Ureter (tissue), 1 donor: Measurements from ENCODE around the gene GUK1. TPM values are rescaled to one million over a fixed set of nuclear protein-coding genes. Genes with fewer than 3 reads are reported as not detected.
"Not testable (repeated sequence)": the region's sequence is repeated elsewhere in the genome, so short reads cannot be mapped to it uniquely, and the experiment has no call there.

Experiments
- DNase-seq: peaks from one replicate; pipeline ENCODE4 v3.0.0-alpha.2; 2020; ENCODE audit warnings: low spot score
- total RNA-seq: library from RNA; stranded (reverse); gene quantifications from one replicate; pipeline ENCODE4 v1.2.4, GENCODE V29; 2023
- donor health status: DM: yes; HTN: yes; CAD: no.

The GUK1 gene
- total RNA-seq, 1 donor from 2014 or later, result 182 TPM

DNA sequence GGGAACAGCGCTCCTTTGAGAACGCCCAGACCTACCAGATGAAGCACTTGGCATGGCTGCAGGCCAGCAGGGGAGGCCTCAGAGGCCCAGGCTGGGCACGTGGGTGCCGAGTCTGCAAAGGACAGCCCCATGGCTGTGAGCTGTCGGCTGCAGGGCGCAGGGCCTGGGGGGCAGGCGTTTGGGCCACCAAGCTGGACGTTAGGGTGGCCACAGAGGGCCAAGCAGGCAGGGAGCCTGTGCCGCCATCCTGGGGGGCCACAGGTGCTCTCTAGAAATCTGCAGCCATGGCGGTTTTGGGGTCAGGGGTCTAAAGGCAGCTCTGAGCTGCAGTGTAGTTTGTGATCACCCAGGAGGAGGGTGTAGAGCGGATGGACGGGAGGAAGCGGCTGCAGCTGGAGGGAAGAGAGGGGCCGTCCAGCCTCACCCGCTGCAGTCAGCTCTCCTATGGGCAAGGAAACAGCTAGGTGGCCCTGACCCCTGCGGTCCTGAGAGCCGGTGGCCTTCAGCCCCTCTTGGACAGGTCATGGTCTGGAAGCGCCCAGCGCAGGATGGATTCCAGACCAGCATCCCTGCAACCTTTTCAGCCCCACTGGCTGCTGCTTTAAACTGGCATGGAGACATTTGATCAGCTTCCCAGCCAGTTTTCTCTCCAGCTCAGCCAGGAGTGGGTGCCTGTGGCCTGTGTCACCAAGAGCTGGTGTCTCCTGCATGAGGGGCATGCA, 36.5 kb downstream of the GUK1 start:
- DNase-seq, result no peak

GRCh38 chr1:228177183-228177475, 37.0 kb downstream of the GUK1 start:
- DNase-seq, result no peak

DNA sequence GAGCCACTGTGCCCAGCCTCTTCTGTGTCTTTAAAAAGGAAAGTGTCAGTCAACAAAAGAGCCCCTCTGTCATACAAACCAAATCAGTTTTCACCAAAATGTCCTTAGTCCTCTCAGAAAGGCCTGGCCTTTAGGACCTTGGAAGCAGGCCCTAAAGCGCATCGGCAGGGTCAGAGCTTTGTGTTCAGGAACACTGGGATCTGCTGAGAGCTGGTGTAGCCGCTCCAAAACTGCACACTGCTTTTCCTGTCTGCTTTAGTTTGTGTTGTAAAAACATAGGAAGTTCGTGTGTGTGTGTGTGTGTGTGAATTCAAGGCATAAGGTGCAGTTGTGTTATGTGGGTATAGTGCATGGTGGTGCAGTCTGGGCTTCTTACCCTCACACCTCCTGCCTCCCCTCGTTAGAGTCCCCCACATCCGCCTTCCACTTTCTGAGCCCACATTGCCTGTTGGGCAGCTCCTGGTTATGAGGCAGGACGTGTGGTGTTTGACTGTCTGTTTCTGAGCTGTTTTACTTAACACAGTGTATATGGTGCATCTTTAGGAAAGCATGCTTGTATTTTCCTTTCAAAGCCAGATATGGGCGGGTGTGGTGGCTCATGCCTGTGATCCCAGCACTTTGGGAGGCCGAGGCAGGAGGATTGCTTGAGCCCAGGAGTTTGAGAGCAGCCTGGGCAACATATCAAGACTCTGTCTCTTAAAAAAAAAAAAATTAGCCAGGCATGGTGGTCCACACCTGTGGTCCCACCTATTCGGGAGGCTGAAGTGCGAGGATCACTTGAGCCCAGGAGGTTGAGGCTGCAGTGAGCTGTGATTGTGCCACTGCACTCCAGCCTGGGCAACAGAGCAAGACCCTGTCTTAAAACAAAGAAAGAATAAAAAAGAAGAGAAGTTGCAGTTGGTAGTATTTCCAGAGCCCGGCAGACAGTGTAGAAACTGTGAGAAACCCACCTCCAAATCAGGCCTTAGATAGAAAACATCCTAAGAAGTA, 37.9 kb downstream of the GUK1 start:
- DNase-seq, result no peak

DNA sequence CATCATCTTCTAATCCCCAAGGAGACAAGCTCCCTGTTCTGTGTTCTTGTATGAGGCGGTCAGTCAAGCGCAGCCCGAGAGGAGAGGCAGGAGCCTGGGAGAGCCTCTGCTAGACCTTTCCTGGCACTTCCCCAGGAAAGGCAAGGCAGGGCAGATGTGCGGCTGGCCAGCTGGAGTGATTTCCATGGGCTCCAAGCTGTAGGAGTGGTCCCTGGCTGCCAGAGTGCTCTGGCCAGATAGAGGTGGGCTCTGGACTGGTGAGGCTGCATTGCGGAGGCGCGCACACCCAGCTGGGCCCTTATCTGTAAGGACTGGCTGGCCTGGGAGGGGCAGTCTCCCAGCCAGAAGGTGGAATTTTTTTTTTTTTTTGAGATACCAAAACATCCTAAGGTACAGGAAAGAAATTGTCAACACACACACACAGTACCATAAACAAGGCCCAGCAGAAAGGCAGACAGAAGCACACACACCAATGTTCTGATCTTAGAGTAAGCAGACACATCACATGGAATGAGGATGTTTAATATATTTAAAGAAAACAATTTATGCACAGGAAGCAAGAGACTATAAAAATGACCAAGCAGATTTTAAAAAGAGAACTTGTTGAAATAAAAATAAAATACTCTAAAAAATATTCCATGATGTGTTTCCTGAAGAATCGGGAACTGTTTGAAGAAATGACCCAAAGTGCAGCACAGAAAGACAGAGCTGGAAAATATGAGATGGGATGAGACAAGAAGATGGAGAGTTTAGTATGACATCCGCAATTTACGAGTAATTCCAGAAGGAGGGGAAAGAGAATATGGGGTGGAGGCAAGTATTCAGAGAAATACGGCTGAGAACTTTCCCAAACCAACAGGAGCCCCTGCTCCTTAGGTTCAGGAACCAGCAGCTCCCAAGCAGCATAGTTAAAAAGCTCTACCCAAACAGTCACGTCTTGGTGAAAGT, 38.9 kb downstream of the GUK1 start:
- no peak for DNase-seq

- no peak for DNase-seq
These were observed 40.3 kb downstream of the GUK1 start for GRCh38 chr1:228180271-228180958.

GRCh38 chr1:228180959-228181644, 41.0 kb downstream of the GUK1 start:
- no peak for DNase-seq

GRCh38 chr1:228181645-228182034, 41.6 kb downstream of the GUK1 start:
- DNase-seq, result no peak

DNA sequence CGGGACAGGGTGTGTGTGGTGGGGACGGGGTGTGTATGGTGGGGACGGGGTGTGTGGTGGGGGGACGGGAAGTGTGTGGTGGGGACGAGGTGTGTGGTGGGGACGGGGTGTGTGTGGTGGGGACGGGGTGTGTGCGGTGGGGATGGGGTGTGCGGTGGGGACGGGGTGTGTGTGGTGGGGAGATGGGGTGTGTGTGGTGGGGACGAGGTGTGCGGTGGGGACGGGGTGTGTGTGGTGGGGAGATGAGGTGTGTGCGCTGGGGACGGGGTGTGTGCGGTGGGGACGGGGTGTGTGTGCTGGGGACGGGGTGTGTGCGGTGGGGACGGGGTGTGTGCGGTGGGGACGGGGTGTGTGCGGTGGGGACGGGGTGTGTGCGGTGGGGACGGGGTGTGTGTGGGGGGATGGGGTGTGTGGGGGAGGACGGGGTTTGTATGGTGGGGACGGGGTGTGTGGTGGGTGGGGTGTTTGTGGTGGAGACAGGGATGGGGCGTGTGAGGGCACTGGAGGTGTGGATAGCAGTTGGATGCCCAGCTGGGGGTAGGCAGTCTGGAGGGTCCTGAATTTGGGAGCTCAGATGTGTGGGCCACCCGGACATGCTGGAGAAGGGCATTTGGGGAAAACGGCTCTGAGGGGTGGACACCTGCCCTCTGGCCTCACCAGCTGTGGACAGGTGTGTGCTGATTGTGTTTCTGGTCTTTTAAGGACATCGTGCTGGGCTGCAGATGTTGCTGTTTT, 42.4 kb downstream of the GUK1 start:
- DNase-seq, result no peak

- no peak for DNase-seq
These were observed 44.1 kb downstream of the GUK1 start for GRCh38 chr1:228184152-228184551.

- no peak for DNase-seq
These were observed 45.5 kb downstream of the GUK1 start for GRCh38 chr1:228185641-228185965.

DNA sequence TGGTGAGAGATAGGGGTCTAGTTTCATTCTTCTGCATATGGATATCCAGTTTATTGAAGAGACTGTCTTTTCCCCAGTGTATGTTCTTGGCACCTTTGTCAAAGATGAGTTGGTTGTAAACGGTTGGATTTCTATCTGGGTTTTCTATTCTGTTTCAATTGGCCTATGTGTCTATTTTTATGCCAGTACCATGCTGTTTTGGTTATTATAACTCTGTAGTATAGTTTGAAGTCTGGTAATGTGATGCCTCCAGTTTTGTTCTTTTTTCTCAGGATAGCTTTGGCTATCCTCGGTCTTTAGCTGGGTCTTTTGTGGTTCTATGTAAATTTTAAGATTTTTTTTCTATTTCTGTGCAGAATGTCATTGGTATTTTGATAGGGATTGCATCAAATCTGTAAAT, 48.2 kb downstream of the GUK1 start:
- not testable (repeated sequence) for DNase-seq

GRCh38 chr1:228190182-228190581, 50.1 kb downstream of the GUK1 start:
- DNase-seq, result no peak

GRCh38 chr1:228190778-228191177, 50.7 kb downstream of the GUK1 start:
- no peak for DNase-seq

- no peak for DNase-seq
These were observed 54.4 kb downstream of the GUK1 start for GRCh38 chr1:228194436-228194835.

GRCh38 chr1:228194921-228195812, 55.1 kb downstream of the GUK1 start:
- no peak for DNase-seq

DNA sequence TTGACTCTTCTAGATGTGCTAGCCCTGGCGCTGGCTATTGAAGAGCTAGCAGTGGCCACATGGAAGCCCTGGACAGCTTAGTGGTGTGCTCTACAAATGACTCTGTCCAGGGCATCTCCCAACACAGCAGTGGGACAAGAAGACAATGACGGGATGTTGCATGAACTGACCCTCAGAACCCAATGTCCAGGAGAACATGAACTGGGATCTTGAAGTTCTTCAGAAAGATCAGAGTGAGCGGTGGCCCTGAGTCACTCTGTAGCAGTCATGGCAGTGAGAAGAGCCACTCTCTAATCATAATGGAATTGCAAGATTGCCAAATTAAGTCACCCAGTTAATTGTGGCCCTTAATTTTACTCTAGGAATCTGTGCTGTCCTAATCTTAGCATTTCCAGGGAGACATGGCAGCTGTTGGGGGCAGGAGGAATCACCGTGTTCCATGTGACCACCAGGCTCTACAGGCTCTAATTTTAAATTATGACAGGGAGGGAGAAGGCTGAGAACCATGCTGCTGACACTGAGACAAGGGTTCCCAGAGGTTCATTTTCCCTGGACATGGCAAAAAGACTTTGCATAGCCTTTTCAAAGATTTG, 57.6 kb downstream of the GUK1 start:
- DNase-seq, result no peak
